B cell (primary cell): Measurements from ENCODE around the gene CAAP1.

Source experiments
- EZH2 ChIP-seq: IDR thresholded peaks from 2 replicates; pipeline ENCODE4 v1.6.1; 2012; ENCODE audit warnings: borderline replicate concordance, low read depth, mild to moderate bottlenecking, moderate library complexity, low read length; ENCODE audit not compliant: insufficient read depth, poor library complexity, severe bottlenecking
- TF ChIP-seq, protein P1 (sequence below): fragments of 200-600 bp; IDR thresholded peaks from one replicate; pipeline ENCODE4 v1.8.0; 2022; ENCODE audit warnings: antibody characterized with exemption, mild to moderate bottlenecking

DNA sequence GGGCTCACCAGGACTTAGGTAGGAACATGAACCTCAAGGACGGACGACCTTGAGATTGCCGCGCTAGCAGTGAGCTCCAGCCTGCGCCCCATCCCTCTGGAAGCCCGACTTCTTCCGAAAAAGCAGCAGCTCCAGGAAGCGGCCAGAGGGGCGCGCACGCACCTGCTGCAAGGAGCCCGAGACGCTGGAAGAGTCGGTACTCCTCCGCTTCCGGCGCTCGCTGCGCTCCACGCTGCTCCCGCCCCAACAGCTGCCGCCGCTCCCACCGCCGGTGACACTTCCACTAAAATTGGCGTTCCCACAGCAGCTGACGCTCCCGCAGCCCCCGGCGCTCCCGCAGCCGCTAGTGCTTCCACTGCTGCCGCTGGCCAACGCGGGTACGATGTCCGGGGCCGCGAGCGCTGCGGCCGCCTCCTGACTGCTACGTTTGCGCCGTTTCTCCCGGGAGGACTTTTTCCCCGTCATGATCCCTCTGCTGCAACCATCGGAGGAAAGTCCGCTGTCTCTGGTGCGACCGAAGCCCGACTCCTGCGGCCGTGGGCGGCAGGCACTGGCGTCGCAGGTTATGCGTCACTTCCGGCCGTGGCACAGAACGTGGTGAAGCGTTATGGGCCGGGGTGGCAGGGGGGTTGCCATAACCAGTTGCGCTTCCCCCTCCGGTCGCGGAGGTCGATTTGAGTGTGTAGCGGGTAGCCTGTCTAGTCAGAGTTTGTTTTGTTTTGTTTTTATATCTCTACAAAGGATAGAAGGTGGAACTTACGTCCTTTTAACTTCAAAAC lies at the start of gene CAAP1:
- TF ChIP-seq, protein P1, sequence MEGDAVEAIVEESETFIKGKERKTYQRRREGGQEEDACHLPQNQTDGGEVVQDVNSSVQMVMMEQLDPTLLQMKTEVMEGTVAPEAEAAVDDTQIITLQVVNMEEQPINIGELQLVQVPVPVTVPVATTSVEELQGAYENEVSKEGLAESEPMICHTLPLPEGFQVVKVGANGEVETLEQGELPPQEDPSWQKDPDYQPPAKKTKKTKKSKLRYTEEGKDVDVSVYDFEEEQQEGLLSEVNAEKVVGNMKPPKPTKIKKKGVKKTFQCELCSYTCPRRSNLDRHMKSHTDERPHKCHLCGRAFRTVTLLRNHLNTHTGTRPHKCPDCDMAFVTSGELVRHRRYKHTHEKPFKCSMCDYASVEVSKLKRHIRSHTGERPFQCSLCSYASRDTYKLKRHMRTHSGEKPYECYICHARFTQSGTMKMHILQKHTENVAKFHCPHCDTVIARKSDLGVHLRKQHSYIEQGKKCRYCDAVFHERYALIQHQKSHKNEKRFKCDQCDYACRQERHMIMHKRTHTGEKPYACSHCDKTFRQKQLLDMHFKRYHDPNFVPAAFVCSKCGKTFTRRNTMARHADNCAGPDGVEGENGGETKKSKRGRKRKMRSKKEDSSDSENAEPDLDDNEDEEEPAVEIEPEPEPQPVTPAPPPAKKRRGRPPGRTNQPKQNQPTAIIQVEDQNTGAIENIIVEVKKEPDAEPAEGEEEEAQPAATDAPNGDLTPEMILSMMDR = peak; percentile 41
- TF ChIP-seq EZH2 = no peak
